Daoy (cell line): ENCODE data around the gene C2CD3. TPM values are rescaled to one million over a fixed set of nuclear protein-coding genes. Genes with fewer than 3 reads are reported as not detected.
"Not testable (repeated sequence)": the region's sequence is repeated elsewhere in the genome, so short reads cannot be mapped to it uniquely, and the experiment has no call there.

Experiments
- DNase-seq: peaks from one replicate; pipeline ENCODE4 v3.0.0-alpha.2; 2015; ENCODE audit warnings: low read depth
- total RNA-seq: library from RNA; depleted of rRNA; stranded (reverse); fragments of >200 nt; shearing (Covaris generic); gene quantifications from 2 replicates; pipeline ENCODE4 v1.2.3, GENCODE V29; 2014

Gene C2CD3
- total RNA-seq, 1 experiment from 2014 or later, result 21.9 TPM

DNA sequence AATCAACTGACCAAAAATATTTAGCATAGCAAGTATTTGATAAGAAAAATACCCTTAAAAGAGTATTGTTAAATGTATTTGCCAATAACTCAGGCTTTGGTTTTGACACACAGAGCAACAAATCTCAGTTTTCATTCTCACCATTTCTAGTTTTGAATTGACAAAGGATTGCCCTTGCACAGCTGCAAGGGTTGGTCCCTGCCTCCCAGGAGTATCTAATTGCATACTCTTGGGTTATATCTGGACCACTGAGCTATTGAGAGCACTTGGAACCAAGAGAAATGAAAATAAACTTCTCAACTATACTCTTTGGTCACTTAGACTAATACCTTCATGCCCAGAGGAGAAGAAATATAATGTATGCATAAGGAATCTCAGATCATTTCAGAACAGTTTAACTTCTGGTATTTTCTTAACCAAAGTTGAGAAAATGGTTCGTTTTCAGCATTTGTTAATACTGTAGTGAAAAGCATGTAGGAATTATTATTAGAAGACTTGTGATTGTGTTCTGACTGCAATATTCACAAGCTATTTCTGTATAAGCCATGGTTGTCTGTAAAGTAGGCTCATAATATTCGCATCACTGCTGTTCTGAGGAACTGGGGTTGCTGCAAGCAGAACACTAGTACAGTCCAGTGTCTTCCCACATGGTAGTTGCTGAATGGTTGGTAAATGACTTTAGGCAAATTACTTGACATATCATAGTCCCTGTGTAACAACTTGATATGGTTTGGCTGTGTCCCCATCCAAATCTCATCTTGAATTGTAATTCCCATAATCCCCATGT is 7.9 kb downstream of the C2CD3 start:
- DNase-seq, result no peak

DNA sequence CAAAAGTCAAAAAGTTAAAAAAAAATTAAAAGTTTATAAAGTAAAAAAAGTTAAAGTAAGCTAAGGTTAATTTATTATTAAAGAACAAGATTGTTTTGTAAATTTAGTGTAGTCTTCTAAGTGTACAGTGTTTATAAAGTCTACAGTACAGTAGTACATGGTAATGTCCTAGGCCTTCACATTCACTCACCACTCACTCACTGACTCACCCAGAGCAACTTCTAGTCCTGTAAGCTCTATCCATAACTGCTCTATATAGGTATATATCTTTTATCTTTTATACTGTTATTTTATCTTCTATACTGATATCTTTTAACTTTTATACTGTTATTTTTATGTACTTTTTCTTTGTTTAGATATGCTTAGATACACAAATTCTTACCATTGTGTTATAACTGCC is 11.2 kb downstream of the C2CD3 start:
- DNase-seq, result no peak

DNA sequence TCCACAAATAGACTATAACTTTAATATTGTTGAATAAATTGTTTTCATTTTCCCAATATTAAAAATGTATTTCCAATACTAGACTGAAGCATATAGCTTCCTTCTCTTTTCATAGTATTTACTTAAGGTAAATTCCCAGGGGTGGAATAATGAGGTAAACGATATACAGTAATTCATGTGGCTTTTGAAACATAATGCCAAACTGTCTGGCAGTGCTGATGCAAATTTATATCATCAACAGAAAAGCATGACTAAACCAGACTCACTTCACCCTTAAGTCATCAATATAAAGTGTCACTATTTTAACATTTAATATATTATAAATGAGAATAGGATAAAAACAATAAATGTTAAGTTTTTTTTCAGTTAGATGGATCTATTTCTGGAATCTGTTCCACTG is 13.6 kb downstream of the C2CD3 start:
- DNase-seq, result no peak

DNA sequence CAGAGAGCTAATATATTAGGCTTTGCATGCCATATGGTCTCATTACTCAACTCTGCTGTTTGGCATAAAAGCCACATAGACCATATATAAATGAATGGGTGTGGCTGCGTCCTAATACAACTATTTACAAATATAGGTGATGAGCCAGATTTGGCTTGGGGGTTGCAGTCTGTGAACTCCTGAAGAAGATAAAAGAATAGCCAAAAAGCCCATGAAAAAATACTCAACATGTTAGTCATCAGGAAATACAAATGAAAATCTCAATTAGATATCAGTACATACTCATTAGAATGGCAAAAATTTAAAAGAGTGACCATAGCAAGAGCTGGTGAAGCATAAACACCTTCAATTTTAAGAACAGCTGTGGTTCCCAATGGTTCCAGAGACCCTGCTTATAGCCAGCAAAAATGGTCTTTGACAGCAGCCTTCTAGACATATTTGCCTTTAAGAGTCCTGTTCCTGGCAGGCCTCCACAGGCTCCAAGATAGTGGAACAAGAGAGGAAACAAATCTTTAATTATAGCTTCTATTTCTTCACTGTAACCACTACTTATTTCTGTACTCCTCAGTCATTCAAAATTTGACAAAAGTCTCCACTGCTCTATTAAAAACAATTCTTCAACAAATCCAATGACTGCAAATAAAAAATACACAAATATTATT is 16.1 kb downstream of the C2CD3 start:
- no peak for DNase-seq

DNA sequence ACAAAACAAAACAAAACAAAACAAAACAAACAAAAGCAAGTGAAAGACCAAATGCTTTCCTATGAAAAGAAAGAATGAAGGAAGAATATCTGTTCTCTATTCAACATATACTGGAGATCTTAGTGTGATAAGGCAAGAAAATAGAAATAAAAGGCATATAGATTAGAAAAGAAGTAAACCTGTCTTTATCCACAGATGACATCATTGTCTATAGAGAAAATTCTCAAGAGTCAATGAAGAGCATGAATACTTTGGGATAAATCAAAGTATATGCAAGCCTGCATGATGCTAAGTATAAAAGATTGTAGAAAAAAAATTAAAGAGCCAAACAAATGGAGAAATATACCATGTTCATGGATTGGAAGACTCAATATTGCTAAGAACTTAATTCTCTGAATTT is 17.6 kb downstream of the C2CD3 start:
- DNase-seq, result no peak

DNA sequence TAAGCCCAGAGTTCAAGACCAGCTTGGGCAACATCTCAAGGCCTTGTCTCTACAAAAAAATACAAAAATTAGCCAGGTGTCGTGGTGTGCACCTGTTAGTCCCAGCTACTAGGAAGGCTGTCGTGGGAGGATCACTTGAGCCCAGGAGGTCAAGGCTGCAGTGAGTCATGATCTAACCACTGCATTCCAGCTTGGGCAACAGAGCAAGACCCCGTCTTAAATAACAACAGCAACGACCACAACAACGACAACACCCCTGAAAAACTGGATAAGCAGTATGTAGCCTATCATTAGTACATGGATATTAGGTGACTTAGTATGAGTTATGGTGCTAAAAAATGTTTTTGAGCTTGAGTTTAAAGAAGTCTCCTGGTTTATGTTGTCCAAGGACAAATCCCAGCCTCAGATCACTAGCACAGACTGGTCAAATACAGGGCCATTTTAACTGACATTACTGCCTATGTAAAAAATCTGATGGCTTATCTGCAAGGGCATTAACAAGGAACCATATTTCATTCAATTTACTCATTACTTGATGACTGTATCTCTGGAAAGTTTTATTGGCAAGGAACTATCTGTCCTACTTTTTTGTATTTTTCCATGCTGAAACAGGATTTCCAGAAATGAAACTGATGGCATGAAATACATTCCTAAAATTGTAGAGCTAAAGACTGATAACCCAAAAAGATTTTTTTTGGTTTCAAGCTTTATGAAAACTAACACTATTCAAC is 23.4 kb downstream of the C2CD3 start:
- peak; percentile 40 for DNase-seq

DNA sequence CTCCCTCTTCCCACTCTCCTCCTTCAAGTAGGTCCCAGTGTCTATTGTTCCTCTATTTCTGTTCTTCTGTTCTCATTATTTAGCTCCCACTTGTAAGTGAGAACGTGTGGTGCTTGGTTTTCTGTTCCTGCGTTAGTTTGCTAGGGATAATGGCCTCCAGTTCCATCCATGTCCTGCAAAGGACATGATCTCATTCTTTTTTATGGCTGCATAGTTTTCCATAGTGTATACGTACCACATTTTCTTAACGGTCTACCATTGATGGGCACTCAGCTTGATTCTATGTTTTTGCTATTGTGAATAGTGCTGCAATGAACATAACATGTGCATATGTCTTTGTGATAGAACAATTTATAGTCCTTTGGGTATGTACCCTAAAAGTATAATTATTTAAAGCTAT is 26.2 kb downstream of the C2CD3 start:
- no peak for DNase-seq

DNA sequence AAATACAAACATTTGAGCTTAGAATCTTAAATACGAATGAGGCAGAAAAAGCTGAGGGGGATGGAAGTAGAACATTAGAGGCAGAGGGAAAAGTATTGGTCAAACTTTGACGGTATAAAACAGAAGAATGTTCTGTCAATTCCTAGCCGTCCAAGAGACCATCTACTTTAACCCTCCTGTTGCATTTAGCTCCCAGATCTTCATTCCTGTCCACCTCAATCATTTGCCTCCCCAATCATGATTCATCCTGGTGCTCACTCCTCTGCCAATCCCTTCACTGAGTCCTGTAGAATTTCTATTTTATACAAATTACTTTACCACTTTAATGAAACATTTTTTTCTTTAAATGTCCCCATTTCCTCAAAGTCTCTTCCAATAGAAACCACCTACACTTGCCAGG is 28.2 kb downstream of the C2CD3 start:
- no peak for DNase-seq

DNA sequence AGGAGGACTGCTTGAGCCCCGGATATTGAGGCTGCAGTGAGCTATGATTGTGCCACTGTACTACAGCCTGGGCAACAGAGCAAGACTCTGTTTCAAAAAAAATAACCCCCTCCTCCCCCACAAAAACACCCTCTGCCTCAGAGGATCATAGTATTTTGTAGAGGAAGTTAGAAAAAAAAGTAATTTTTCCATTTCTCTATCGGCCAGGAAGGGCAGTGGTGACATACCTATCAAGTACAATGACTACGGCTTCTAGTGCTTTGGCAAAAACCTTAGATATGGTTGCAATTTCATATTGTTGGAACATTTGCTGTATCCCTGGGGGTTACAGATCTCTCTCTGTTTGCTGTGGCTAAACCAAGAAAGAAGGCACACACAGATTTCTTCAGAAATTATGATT is 28.9 kb downstream of the C2CD3 start:
- DNase-seq, result no peak

DNA sequence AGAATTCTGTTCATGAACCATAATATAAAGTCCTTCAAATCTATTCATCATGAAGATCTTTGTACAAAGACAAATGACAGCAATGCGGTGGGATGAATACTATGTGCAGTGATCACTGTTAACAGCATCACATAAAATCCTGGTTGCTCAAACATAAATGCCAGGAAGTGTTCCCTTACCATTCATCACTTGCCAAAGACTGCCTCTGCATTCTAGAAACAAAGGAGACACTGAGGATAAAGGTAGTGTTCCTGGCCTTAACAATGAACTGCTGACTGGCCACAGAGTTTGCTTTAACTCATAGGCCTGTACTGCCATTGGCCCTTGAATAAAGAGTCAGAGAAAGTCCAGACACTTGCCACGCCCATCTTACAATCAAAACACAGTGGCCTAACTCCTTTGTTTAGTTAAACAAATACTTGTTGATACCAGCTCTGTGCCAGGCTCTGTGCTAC is 29.5 kb downstream of the C2CD3 start:
- DNase-seq, result no peak

DNA sequence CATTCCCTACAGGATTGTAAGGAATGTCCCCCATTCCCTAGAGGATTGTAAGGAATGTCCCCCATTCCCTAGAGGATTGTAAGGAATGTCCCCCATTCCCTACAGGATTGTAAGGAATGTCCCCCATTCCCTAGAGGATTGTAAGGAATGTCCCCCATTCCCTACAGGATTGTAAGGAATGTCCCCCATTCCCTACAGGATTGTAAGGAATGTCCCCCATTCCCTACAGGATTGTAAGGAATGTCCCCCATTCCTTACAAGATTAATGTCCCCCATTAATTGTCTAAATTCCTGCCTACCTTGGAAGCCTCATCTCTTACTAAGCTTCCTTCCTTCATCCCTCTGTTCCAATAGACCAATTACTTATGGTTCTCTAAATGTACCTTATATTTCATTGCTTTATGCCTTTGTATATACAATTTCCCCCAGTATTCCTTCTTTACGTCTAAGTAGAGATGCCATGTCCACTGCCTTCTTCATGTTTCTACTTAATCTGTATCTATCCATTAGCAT is 30.8 kb downstream of the C2CD3 start:
- not testable (repeated sequence) for DNase-seq

DNA sequence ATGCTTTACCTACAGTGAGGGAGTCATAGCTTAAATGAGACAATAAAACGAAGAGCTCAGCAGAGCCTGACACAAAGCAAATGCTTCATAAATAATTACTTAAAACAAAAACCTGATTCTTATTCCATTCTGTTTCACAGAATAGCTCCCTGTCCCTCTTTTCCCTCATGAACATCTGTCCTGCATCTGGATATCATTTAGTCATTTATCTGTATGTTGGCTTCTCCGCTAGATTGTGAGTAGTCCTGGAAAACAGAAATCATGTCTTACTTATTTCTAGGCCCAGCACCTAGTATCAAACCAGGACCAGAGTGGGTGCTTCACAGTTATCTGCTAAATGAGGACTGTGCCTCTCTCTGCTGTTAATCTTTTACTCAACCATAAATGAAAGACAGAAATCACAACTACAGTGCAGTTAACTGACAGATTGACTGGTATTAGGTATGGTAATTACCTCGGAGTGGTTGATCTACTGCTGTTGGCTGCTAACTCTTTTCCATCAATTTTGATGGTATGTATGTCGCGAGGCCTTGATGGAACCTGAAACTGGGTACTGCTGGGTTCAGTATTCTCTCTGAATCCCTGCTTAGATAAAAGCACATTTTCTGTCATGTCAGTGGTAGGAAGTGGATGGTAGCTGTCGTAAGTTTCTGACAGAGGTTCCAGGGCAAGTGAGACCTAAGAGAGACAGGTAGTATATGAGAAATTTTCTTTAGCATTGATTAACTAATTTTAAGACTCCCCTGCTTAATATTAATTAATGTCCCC is 31.5 kb downstream of the C2CD3 start:
- no peak for DNase-seq

DNA sequence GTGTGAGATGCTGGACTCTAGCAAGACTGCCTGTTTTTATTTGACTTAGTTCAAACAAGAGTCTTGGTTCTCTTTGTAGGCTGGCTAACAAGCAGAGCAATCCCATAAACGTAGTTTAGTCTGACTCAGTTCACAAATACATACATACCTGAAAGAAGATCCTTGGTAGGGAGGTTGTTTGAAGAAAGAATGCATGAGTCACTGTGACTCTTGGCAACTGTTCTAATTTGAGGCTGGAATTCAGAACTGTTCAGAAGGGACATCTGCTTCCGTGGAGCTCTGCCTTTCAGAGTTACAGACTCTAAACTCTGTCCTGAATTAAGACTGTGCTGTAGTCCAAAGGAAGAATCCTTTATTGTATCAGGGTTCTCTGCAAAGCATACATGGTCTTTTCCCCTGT is 32.2 kb downstream of the C2CD3 start:
- DNase-seq, result peak; percentile 90

DNA sequence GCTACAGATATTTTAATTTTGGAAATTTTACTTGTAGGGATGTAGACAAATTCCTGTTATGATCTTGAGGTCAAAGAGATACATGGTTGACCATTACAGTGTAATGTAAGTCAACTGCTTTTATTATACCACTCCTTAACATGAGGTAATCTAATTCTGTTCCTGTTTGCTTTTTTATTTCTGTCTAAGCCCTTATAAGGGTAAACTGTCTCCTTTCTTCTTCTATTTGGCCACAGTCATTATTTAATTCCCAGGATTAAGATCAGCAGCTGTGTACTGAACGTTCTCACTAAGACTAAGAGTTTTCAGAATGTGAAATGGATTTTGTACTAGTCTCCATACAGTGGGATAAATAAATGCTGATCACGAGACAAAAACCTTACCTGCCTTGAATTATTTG is 32.8 kb downstream of the C2CD3 start:
- DNase-seq, result no peak

DNA sequence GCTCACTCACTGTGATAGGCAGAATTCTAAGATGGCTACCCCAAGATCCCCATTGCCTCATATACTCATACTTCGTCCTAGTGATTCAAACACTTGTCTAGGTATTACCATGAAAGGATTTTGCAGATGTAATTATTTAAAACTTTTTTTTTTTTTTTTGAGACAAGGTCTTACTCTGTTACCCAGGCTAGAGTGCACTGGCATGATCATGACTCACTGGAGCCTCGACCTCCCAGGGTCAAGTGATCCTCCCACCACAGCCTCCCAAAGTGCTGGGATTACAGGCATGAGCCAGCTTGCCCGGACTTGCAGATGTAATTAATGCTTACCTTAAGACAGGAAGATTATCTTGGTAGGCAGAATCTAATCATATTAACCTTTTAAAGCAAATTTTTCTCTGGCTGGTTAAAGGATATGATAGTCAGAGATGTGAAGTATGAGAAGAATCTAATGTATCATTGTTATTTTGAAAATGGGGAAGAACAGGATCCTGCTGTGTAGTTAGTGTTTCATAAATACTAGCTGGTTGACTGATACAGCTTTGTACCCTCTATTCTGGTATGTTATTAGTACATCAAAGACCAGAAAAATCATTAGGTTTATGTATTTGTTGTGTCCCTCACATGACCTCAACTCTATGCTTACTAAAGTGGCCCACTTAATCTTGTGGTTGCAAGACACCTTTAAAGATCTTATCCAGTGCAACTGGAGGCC is 35.5 kb downstream of the C2CD3 start:
- peak; percentile 80 for DNase-seq

DNA sequence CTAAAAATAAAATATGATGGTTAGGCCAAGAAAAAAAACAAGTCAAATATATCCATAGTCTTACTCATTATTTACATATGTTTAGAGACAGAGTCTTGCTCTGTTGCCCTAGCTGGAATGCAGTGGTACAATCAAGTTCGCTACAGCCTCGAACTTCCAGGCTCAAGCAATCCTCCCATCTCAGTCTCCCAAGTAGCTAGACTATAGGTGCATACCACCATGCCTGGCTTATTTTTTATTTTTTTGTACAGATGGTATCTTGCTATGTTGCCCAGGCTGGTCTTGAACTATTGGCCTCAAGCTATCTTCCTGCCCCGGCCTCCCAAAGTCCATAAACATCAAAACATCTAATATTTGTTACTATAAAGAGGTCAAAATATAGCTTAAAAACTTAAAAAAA is 36.1 kb downstream of the C2CD3 start:
- no peak for DNase-seq

DNA sequence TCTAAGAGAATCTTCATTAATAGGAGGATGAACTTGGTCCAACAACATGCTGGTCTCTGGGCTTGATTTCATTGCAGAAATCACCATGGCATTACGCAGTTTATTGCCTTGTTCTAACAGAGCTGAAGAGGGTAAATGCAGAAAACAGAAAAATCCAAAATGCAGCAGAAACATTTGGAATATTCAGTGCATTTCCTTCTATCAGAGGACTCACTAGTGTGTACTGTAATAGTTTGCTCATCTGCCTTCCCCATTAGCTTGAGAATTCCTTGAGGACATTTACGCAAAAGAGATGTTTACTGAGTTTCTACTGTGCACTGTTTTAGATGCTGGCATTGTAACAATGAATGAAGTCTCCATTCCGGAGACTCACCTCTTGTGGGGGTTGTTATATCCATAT is 37.4 kb downstream of the C2CD3 start:
- DNase-seq, result no peak

DNA sequence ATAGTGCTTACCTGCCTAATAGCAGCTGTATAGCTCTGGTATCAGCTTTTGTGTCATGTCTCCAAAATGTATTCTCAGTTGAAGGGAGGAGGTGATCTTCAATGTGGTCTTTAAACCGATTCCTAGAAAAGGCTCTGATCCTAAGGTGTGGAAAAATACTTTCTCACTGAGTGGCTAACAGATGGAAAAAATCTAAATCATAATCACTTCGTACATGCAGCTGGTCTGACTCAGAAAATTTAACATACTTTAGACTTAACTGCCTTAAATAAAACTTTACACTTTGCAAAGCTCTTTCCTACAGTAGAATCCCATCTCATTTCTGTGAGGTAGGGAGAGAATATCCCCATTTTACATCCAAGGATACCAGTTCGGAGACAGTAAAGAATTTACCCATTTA is 38.0 kb downstream of the C2CD3 start:
- DNase-seq, result no peak

DNA sequence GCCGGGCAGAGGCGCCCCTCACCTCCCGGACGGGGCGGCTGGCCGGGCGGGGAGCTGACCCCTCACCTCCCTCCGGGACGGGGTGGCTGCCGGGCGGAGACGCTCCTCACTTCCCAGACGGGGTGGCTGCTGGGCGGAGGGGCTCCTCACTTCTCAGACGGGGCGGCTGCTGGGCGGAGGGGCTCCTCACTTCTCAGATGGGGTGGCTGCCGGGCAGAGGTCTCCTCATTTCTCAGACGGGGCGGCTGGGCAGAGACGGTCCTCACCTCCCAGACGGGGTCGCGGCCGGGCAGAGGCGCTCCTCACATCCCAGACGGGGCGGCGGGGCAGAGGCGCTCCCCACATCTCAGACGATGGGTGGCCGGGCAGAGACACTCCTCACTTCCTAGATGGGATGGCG is 41.7 kb downstream of the C2CD3 start:
- not testable (repeated sequence) for DNase-seq

DNA sequence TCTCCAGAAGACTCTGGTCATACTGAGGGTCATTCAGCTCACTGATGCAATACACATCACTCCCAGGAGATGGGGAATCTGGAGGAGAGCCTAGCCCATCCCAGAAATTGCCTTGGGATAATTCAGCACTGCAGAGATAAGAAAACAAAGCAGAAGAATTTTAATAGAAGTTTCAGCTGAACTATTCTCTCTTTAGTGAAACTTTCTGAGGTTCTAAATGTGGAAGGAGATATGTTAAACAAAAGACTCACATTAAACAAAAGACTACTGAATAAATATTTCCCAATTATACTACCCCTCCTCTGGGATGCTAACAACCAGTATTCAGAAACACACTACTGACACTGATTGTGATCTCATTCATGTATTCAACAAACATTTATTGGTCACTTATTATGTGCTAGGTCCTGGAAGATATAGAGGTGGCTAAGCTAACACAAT is 47.8 kb downstream of the C2CD3 start:
- DNase-seq, result no peak

DNA sequence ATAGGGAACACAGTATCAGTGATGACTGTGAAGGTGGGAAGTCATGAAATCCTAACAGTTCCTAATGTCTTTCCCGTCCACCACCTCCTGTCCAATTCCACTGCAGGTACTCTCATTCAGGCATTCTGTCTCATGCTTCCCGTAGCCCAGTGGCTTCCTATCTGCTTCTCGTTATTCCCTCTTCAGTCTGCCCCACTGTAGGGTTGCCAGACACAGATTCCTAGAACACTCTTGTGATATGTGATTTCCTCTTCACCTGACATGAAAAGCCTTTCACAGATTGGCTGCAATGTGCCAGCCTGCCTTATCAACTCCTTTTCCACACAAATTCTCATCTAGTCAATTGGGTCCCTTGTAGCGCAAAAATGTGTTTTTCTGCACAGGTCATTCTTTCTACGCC is 49.0 kb downstream of the C2CD3 start:
- DNase-seq, result no peak
